HEK293 (cell line): Measurements from ENCODE around the gene UBAC2.

Experiments used
- CTCF ChIA-PET: fragments of 350-600 bp; formaldehyde crosslinking; extraction: SDS; loops from one replicate; lab custom pipeline; 2021; ENCODE audit warnings: antibody characterized with exemption; lab: Yijun Ruan, JAX
- POLR2A ChIA-PET: fragments of 300-600 bp; formaldehyde crosslinking; extraction: SDS; loops from one replicate; lab custom pipeline; 2020; ENCODE audit warnings: antibody characterized with exemption, inconsistent platforms; lab: Yijun Ruan, JAX
- H3K27ac ChIP-seq: fragments of 200-500 bp; sonication (Bioruptor generic); 2 replicates; pipeline ENCODE4 v1.5.1; 2014; ENCODE audit warnings: low read depth, low read length, control low read depth, inconsistent platforms; ENCODE audit errors: extremely low read depth
- H3K36me3 ChIP-seq, 2 experiments: fragments of 200-500 bp in 1 of 2; sonication (Bioruptor generic) in 1 of 2; 1 replicate in 1 of 2; 2 replicates in 1 of 2; pipeline ENCODE4 v1.5.1; 2014 to 2017; ENCODE audit warnings: inconsistent platforms in 2 of 2, low read length in 2 of 2; ENCODE audit not compliant: control insufficient read depth in 2 of 2, insufficient read depth in 1 of 2
- H3K4me1 ChIP-seq: fragments of 200-500 bp; sonication (Bioruptor generic); 2 replicates; pipeline ENCODE4 v1.5.1; 2014; ENCODE audit warnings: mild to moderate bottlenecking, low read length, inconsistent platforms; ENCODE audit not compliant: control insufficient read depth, insufficient read depth
- H3K4me3 ChIP-seq: 2 replicates; pipeline ENCODE4 v1.5.1; 2011; ENCODE audit warnings: low read depth, mild to moderate bottlenecking, control low read depth, low read length, moderate library complexity
- H3K9me3 ChIP-seq: fragments of 200-500 bp; sonication (Bioruptor generic); 2 replicates; pipeline ENCODE4 v1.5.1; 2014; ENCODE audit warnings: low read depth, low read length, inconsistent platforms; ENCODE audit not compliant: control insufficient read depth, insufficient read depth
- AEBP2 ChIP-seq: fragments of 450-650 bp; formaldehyde crosslinking; IDR thresholded peaks from 2 replicates; pipeline ENCODE4 v1.5.1; 2016; ENCODE audit warnings: missing biosample characterization, missing genetic modification characterization, borderline replicate concordance
- KLF8 ChIP-seq: fragments of 450-650 bp; formaldehyde crosslinking; IDR thresholded peaks from 2 replicates; pipeline ENCODE4 v1.5.1; 2016; ENCODE audit warnings: missing biosample characterization, missing genetic modification characterization
- PRDM1 ChIP-seq: fragments of 450-650 bp; formaldehyde crosslinking; IDR thresholded peaks from 2 replicates; pipeline ENCODE4; 2016; ENCODE audit warnings: missing biosample characterization, missing genetic modification characterization
- ZBTB49 ChIP-seq: fragments of 450-650 bp; formaldehyde crosslinking; IDR thresholded peaks from 2 replicates; pipeline ENCODE4 v1.5.1; 2016; ENCODE audit warnings: missing biosample characterization, missing genetic modification characterization, low read depth
- ZBTB6 ChIP-seq: fragments of 450-650 bp; formaldehyde crosslinking; IDR thresholded peaks from 2 replicates; pipeline ENCODE4 v1.5.1; 2017; ENCODE audit warnings: missing biosample characterization, missing genetic modification characterization
- ZBTB7A ChIP-seq: fragments of 450-650 bp; formaldehyde crosslinking; IDR thresholded peaks from 2 replicates; pipeline ENCODE4 v1.5.1; 2016; ENCODE audit warnings: low read depth, missing biosample characterization, missing genetic modification characterization
- ZNF121 ChIP-seq: fragments of 450-650 bp; formaldehyde crosslinking; IDR thresholded peaks from 2 replicates; pipeline ENCODE4 v1.5.1; 2016; ENCODE audit warnings: missing biosample characterization, missing genetic modification characterization
- ZNF140 ChIP-seq: fragments of 450-650 bp; formaldehyde crosslinking; IDR thresholded peaks from 2 replicates; pipeline ENCODE4 v1.5.1; 2016; ENCODE audit warnings: missing biosample characterization, missing genetic modification characterization
- ZNF211 ChIP-seq: fragments of 450-650 bp; formaldehyde crosslinking; IDR thresholded peaks from 2 replicates; pipeline ENCODE4 v1.5.1; 2016; ENCODE audit warnings: low read depth, missing biosample characterization, missing genetic modification characterization
- ZNF248 ChIP-seq: fragments of 450-650 bp; formaldehyde crosslinking; IDR thresholded peaks from 2 replicates; pipeline ENCODE4 v1.5.1; 2017; ENCODE audit warnings: missing biosample characterization, missing genetic modification characterization
- ZNF280C ChIP-seq: fragments of 450-650 bp; formaldehyde crosslinking; IDR thresholded peaks from 2 replicates; pipeline ENCODE4 v1.5.1; 2016; ENCODE audit warnings: missing biosample characterization, missing genetic modification characterization
- ZNF366 ChIP-seq: fragments of 450-650 bp; formaldehyde crosslinking; conservative IDR thresholded peaks from 2 replicates; pipeline ENCODE4 v1.5.1; 2016; ENCODE audit warnings: missing biosample characterization, missing genetic modification characterization
- ZNF423 ChIP-seq: fragments of 450-650 bp; formaldehyde crosslinking; IDR thresholded peaks from 2 replicates; pipeline ENCODE4 v1.5.1; 2016; ENCODE audit warnings: missing biosample characterization, missing genetic modification characterization
- ZNF501 ChIP-seq: fragments of 450-650 bp; formaldehyde crosslinking; IDR thresholded peaks from 2 replicates; pipeline ENCODE4 v1.5.1; 2016; ENCODE audit warnings: missing biosample characterization, missing genetic modification characterization
- ZNF510 ChIP-seq: fragments of 450-650 bp; formaldehyde crosslinking; IDR thresholded peaks from 2 replicates; pipeline ENCODE4 v1.5.1; 2018; ENCODE audit warnings: mild to moderate bottlenecking, missing genetic modification characterization, missing biosample characterization; ENCODE audit not compliant: insufficient replicate concordance
- ZNF518A ChIP-seq: fragments of 450-650 bp; formaldehyde crosslinking; conservative IDR thresholded peaks from 2 replicates; pipeline ENCODE4 v1.5.1; 2016; ENCODE audit warnings: low read depth, missing biosample characterization, missing genetic modification characterization
- ZNF701 ChIP-seq: fragments of 450-650 bp; formaldehyde crosslinking; IDR thresholded peaks from 2 replicates; pipeline ENCODE4 v1.5.1; 2016; ENCODE audit warnings: missing biosample characterization, missing genetic modification characterization
- ZNF704 ChIP-seq: fragments of 450-650 bp; formaldehyde crosslinking; IDR thresholded peaks from 2 replicates; pipeline ENCODE4 v1.5.1; 2016; ENCODE audit warnings: missing biosample characterization, missing genetic modification characterization
- ZSCAN23 ChIP-seq: fragments of 450-650 bp; formaldehyde crosslinking; IDR thresholded peaks from 2 replicates; pipeline ENCODE4 v1.5.1; 2016; ENCODE audit warnings: missing biosample characterization, missing genetic modification characterization
- ZSCAN5A ChIP-seq: fragments of 450-650 bp; formaldehyde crosslinking; IDR thresholded peaks from 2 replicates; pipeline ENCODE4 v1.5.1; 2016; ENCODE audit warnings: missing biosample characterization, missing genetic modification characterization
- ZXDB ChIP-seq: fragments of 450-650 bp; formaldehyde crosslinking; IDR thresholded peaks from 2 replicates; pipeline ENCODE4 v1.5.1; 2016; ENCODE audit warnings: missing biosample characterization, missing genetic modification characterization

UBAC2 gene

GRCh38 chr13:99380921-99381645 is 180.4 kb downstream of the UBAC2 start (continued):
- no peak for TF ChIP-seq ZBTB49 (tag by site-specific recombination)
- TF ChIP-seq ZNF140 (tag by site-specific recombination): no peak
- TF ChIP-seq ZSCAN23 (tag by site-specific recombination): no peak
- no peak for TF ChIP-seq ZNF701 (tag by site-specific recombination)
- TF ChIP-seq KLF8 (tag by site-specific recombination): no peak
- TF ChIP-seq ZNF704: no peak

GRCh38 chr13:99381766-99382165 is 181.1 kb downstream of the UBAC2 start:
- H3K9me3 ChIP-seq: no peaks in the 10 kb centered on the region
- TF ChIP-seq ZBTB7A (tag by site-specific recombination): no peak
- TF ChIP-seq ZXDB (tag by site-specific recombination): no peak
- TF ChIP-seq ZBTB6: no peak
- no peak for TF ChIP-seq ZNF510 (tag by site-specific recombination)
- no peak for TF ChIP-seq AEBP2 (tag by site-specific recombination)
- no peak for TF ChIP-seq ZNF423 (tag by site-specific recombination)
- TF ChIP-seq ZNF121 (tag by site-specific recombination): no peak
- TF ChIP-seq ZNF501 (tag by site-specific recombination): no peak
- no peak for TF ChIP-seq ZNF518A (tag by site-specific recombination)
- TF ChIP-seq ZNF211: no peak
- TF ChIP-seq ZNF366 (tag by site-specific recombination): no peak
- no peak for TF ChIP-seq ZNF248 (tag by site-specific recombination)
- TF ChIP-seq ZNF280C: no peak
- TF ChIP-seq PRDM1 (tag by site-specific recombination): no peak
- TF ChIP-seq ZSCAN5A (tag by site-specific recombination): no peak
- H3K4me1 ChIP-seq: no peaks in the 10 kb centered on the region
- CTCF ChIA-PET: interaction anchor here (1.5 kb wide), 1 partner anchor 55 kb away, joined by 9 read pairs; no protein-coding TSS in a partner anchor
- POLR2A ChIA-PET: no interaction called here
- H3K4me3 ChIP-seq: no peak overlapping the region
- no peak overlapping the region for H3K27ac ChIP-seq
- peaks cover 0 to 1% of the 10 kb centered on the region in 2 experiments; a peak in 1 of 3 replicates for H3K36me3 ChIP-seq
